HFF-Myc (cell line): Measurements from ENCODE around the gene PTX4.

Experiments
- DNase-seq: peaks from one replicate; pipeline ENCODE4 v3.0.0-alpha.2; 2011; ENCODE audit warnings: low read depth; ENCODE audit errors: extremely low read depth
- H3K4me3 ChIP-seq: replicated peaks from 2 replicates; pipeline ENCODE4 v1.5.1; 2011; ENCODE audit warnings: low read depth, mild to moderate bottlenecking, control low read depth, low read length
- CTCF ChIP-seq: IDR thresholded peaks from 2 replicates; pipeline ENCODE4 v1.5.1; 2012; ENCODE audit warnings: mild to moderate bottlenecking, low read depth, low read length, control low read depth; ENCODE audit errors: missing control alignments

Gene PTX4

GRCh38 chr16:1534021-1535020 is 45.6 kb upstream of the PTX4 start:
- no peak for DNase-seq
- TF ChIP-seq CTCF: no peak
- peak overlapping the region; percentile 85 for H3K4me3 ChIP-seq

DNA sequence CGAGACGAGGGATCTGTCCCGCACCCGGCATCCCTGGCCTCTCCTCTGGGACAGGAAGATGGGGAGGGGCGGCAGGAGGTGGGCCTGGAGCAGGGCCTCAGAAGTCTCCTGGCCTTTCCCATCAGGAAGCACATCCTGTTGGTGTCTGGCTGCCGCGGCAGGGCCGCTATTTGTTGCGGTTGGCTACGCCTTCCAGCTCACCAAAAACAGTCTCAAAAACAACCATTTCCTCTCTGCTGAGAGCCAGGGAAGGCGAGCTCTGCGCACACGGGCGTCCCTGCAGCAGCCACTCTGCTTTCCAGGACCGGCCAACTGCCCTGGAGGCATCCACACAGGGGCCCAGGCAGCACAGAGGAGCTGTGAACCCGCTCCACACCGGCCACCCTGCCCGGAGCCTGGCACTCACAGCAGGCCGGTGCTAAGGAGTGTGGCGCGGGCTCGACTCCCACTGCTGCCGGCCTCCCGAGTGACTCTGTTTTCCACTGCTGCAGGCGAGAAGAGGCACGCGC is 44.8 kb upstream of the PTX4 start, which contains the start of gene TMEM204:
TMEM204 (plus strand) TSS at position 224 of the 509 bp plus-strand sequence. CDS start 610 bp downstream, outside the sequence.
- peak; percentile 67 for DNase-seq
- TF ChIP-seq CTCF: no peak
- H3K4me3 ChIP-seq: peak within 1 kb of the TSS; percentile 85

- no peak for TF ChIP-seq CTCF
- no peak for DNase-seq
- peak overlapping the region; percentile 85 for H3K4me3 ChIP-seq
Observed at GRCh38 chr16:1532771-1533170, 44.0 kb upstream of the PTX4 start.

- peak overlapping the region; percentile 85 for H3K4me3 ChIP-seq
- DNase-seq: no peak
- no peak for TF ChIP-seq CTCF
Observed at GRCh38 chr16:1532081-1532760, 43.5 kb upstream of the PTX4 start.

DNA sequence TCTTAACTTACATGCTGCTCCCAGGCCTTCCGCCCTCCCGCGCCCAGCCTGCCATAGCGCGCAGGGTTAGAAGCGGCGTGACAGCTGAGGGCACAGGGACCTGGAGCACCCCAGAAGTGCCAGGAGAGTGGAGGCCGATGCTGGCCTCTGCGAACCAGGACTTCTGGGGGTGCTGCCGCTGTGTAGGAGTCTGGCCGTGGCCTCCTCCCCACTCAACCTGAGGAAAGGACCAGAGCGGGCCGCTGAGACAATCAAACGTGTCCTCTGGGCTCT is 42.8 kb upstream of the PTX4 start:
- DNase-seq: no peak
- no peak for TF ChIP-seq CTCF
- peak overlapping the region; percentile 85 for H3K4me3 ChIP-seq

- peak; percentile 90 for DNase-seq
- TF ChIP-seq CTCF: no peak
- H3K4me3 ChIP-seq: peak overlapping the region; percentile 85
Observed at GRCh38 chr16:1530883-1531637, 42.3 kb upstream of the PTX4 start.
